Large intestine (tissue), 1 donor: Measurements from ENCODE around the gene TMEM208. TPM values are rescaled to one million over a fixed set of nuclear protein-coding genes. Genes with fewer than 3 reads are reported as not detected.

Experiments
- polyA plus RNA-seq: library from polyadenylated mRNA; unstranded; fragments of 120-200 nt; gene quantifications from one replicate; pipeline ENCODE4 v1.2.1, GENCODE V29; 2013

The TMEM208 gene
- polyA plus RNA-seq, 1 donor: 52.8 TPM

Other genes starting within 250 kb of the TMEM208 start
- gene CES4A, start 238.5 kb upstream of the TMEM208 start, polyA plus RNA-seq: 23.5 TPM
- 25.1 TPM for gene CBFB, start 198.0 kb upstream of the TMEM208 start, polyA plus RNA-seq
- 14.3 TPM for gene PHAF1, start 117.2 kb upstream of the TMEM208 start, polyA plus RNA-seq
- 5.5 TPM for gene B3GNT9, start 76.1 kb upstream of the TMEM208 start, polyA plus RNA-seq
- 13.2 TPM for gene TRADD, start 67.2 kb upstream of the TMEM208 start, polyA plus RNA-seq
- 5.0 TPM for gene FBXL8, start 67.2 kb upstream of the TMEM208 start, polyA plus RNA-seq
- gene HSF4, start 62.4 kb upstream of the TMEM208 start, polyA plus RNA-seq: 8.2 TPM
- gene NOL3, start 56.6 kb upstream of the TMEM208 start, polyA plus RNA-seq: 5.8 TPM
- 29.2 TPM for gene MATCAP1, start 43.2 kb upstream of the TMEM208 start, polyA plus RNA-seq
- gene EXOC3L1, start 37.0 kb upstream of the TMEM208 start, polyA plus RNA-seq: 2.1 TPM
- gene E2F4, start 35.0 kb upstream of the TMEM208 start, polyA plus RNA-seq: 67.6 TPM
- 34.0 TPM for gene ELMO3, start 28.0 kb upstream of the TMEM208 start, polyA plus RNA-seq
- 13.8 TPM for gene FHOD1, start 20.4 kb downstream of the TMEM208 start, polyA plus RNA-seq
- 0.96 TPM for gene SLC9A5, start 21.8 kb downstream of the TMEM208 start, polyA plus RNA-seq
- gene PLEKHG4, start 52.4 kb downstream of the TMEM208 start, polyA plus RNA-seq: 9.2 TPM
- gene KCTD19, start 99.6 kb downstream of the TMEM208 start, polyA plus RNA-seq: 0.40 TPM
- 2.5 TPM for gene LRRC36, start 99.7 kb downstream of the TMEM208 start, polyA plus RNA-seq
- 57.2 TPM for gene TPPP3, start 166.4 kb downstream of the TMEM208 start, polyA plus RNA-seq
- 6.9 TPM for gene ZDHHC1, start 189.3 kb downstream of the TMEM208 start, polyA plus RNA-seq
- 5.8 TPM for gene HSD11B2, start 204.0 kb downstream of the TMEM208 start, polyA plus RNA-seq